Keratinocyte (primary cell): Measurements from ENCODE around the gene SHISA5. TPM values are rescaled to one million over a fixed set of nuclear protein-coding genes. Genes with fewer than 3 reads are reported as not detected.

Experiments used
- DNase-seq: peaks from one replicate; pipeline ENCODE4 v3.0.0-alpha.2; 2011; ENCODE audit warnings: low read depth, missing footprints, low spot score
- FAIRE-seq: peaks from 2 replicates; lab custom pipeline; 2011; peaks lifted over from hg19 to GRCh38; lab: Jason Lieb, UNC
- H2AFZ ChIP-seq: 2 replicates; pipeline ENCODE4 v1.6.0; 2012; ENCODE audit warnings: low read length, control low read depth, inconsistent platforms; ENCODE audit not compliant: control insufficient read depth
- H3K27ac ChIP-seq: 2 replicates; pipeline ENCODE4 v1.5.1; 2011; ENCODE audit warnings: low read length; ENCODE audit not compliant: control insufficient read depth, insufficient read depth
- H3K27me3 ChIP-seq: 3 replicates; pipeline ENCODE4 v1.6.0; 2011; ENCODE audit warnings: low read length; ENCODE audit not compliant: control insufficient read depth, insufficient read depth; ENCODE audit errors: extremely low read depth
- H3K36me3 ChIP-seq, 2 experiments: 2 replicates in 1 of 2; 3 replicates in 1 of 2; pipeline ENCODE4 v1.5.1; 2011; ENCODE audit warnings: low read length in 2 of 2, mild to moderate bottlenecking in 1 of 2; ENCODE audit not compliant: control insufficient read depth in 2 of 2, insufficient read depth in 2 of 2; ENCODE audit errors: extremely low read depth in 1 of 2
- H3K4me1 ChIP-seq: 3 replicates; pipeline ENCODE4 v1.5.1; 2011; ENCODE audit warnings: low read length; ENCODE audit not compliant: control insufficient read depth, insufficient read depth; ENCODE audit errors: extremely low read depth
- H3K4me2 ChIP-seq: 3 replicates; pipeline ENCODE4 v1.6.0; 2011; ENCODE audit warnings: low read depth, low read length; ENCODE audit not compliant: control insufficient read depth, insufficient read depth; ENCODE audit errors: extremely low read depth
- H3K4me3 ChIP-seq, 3 experiments: fragments of 200-600 bp in 1 of 3; sonication (generic) in 1 of 3; 2 replicates in 2 of 3; 3 replicates in 1 of 3; pipeline ENCODE4 v1.5.1; 2011 to 2016; ENCODE audit warnings: low read length in 3 of 3, mild to moderate bottlenecking in 3 of 3, control low read depth in 2 of 3, inconsistent platforms in 1 of 3, low read depth in 1 of 3, mixed read lengths in 1 of 3, mixed run types in 1 of 3, moderate library complexity in 1 of 3; ENCODE audit not compliant: control insufficient read depth in 2 of 3, insufficient read depth in 2 of 3; ENCODE audit errors: extremely low read depth in 1 of 3
- H3K79me2 ChIP-seq: 2 replicates; pipeline ENCODE4 v1.6.0; 2012; ENCODE audit warnings: low read length; ENCODE audit not compliant: control insufficient read depth, insufficient read depth
- H3K9ac ChIP-seq: 3 replicates; pipeline ENCODE4 v1.6.0; 2011; ENCODE audit warnings: low read length; ENCODE audit not compliant: control insufficient read depth, insufficient read depth; ENCODE audit errors: extremely low read depth
- H3K9me1 ChIP-seq: 3 replicates; pipeline ENCODE4 v1.6.0; 2011; ENCODE audit warnings: low read length; ENCODE audit not compliant: control insufficient read depth, insufficient read depth; ENCODE audit errors: extremely low read depth
- H3K9me3 ChIP-seq: 2 replicates; pipeline ENCODE4 v1.5.1; 2012; ENCODE audit warnings: low read depth, low read length; ENCODE audit not compliant: control insufficient read depth
- H4K20me1 ChIP-seq: 3 replicates; pipeline ENCODE4 v1.6.0; 2011; ENCODE audit warnings: low read length; ENCODE audit not compliant: control insufficient read depth, insufficient read depth; ENCODE audit errors: extremely low read depth
- EZH2 ChIP-seq: IDR thresholded peaks from one replicate; pipeline ENCODE4 v1.6.1; 2012; ENCODE audit warnings: inconsistent platforms, mild to moderate bottlenecking, low read length, moderate library complexity
- dilution Hi-C: fragments of 300-500 bp; cut with MboI; formaldehyde crosslinking; loops from one replicate; pipeline ENCODE4 v1.7.0; 2020; ENCODE audit warnings: low sequenced_read_pairs; ENCODE audit not compliant: extremely low pct_ligation_motif_present
- polyA plus RNA-seq, 5 experiments: library from polyadenylated mRNA; depleted of rRNA in 3 of 5; stranded (reverse) in 3 of 5; stranded (forward) in 1 of 5; unstranded in 1 of 5; fragments of >200 nt; gene quantifications; 1 replicate in 1 of 5; 2 replicates in 3 of 5; 3 replicates in 1 of 5; pipeline versions ENCODE4 v1.2.1 to v1.2.3, GENCODE V29; 2011 to 2012; ENCODE audit warnings: missing spikeins in 2 of 5, low read depth in 1 of 5, low replicate concordance in 1 of 5
- TF ChIP-seq, protein P1 (sequence below), 3 experiments: IDR thresholded peaks in 1 of 3; conservative IDR thresholded peaks in 1 of 3; optimal IDR thresholded peaks in 1 of 3; 2 replicates in 2 of 3; 3 replicates in 1 of 3; pipeline versions ENCODE3 to v1.5.1; 2011; ENCODE audit warnings: low read length in 3 of 3, mild to moderate bottlenecking in 3 of 3, moderate library complexity in 2 of 3, control low read depth in 1 of 3, inconsistent platforms in 1 of 3; ENCODE audit not compliant: insufficient read depth in 2 of 3; ENCODE audit errors: extremely low read depth in 1 of 3

SHISA5 gene
- polyA plus RNA-seq, 1 donor (not counting 4 experiments of a cell fraction or from before 2014, with no cell fraction given), result 94.4 TPM

- no peaks in the 10 kb centered on the region for H3K27me3 ChIP-seq
- dilution Hi-C loops, result loop anchor here (25.0 kb wide), 1 partner anchor 180 kb away; no protein-coding TSS in a partner anchor
- H3K36me3 ChIP-seq, result peaks cover 6 to 10% of the 10 kb centered on the region in 2 experiments
- DNase-seq (no peak), FAIRE-seq (no peak)
- H3K9ac ChIP-seq, result peak overlapping the region; percentile 92
- H3K9me1 ChIP-seq, result peaks cover 3% of the 10 kb centered on the region
- no peak overlapping the region for H2AFZ ChIP-seq
- no peaks in the 10 kb centered on the region for H3K9me3 ChIP-seq
- peak overlapping the region; percentile 33 for H3K27ac ChIP-seq
- TF ChIP-seq, protein P1, sequence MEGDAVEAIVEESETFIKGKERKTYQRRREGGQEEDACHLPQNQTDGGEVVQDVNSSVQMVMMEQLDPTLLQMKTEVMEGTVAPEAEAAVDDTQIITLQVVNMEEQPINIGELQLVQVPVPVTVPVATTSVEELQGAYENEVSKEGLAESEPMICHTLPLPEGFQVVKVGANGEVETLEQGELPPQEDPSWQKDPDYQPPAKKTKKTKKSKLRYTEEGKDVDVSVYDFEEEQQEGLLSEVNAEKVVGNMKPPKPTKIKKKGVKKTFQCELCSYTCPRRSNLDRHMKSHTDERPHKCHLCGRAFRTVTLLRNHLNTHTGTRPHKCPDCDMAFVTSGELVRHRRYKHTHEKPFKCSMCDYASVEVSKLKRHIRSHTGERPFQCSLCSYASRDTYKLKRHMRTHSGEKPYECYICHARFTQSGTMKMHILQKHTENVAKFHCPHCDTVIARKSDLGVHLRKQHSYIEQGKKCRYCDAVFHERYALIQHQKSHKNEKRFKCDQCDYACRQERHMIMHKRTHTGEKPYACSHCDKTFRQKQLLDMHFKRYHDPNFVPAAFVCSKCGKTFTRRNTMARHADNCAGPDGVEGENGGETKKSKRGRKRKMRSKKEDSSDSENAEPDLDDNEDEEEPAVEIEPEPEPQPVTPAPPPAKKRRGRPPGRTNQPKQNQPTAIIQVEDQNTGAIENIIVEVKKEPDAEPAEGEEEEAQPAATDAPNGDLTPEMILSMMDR (optimal IDR thresholded peaks at IDR 0.05 in 1 of 3, IDR thresholded peaks at IDR 0.05 in 1 of 3, conservative IDR thresholded peaks at IDR 0.05 in 1 of 3; ENCODE audit: extremely low read depth in 1 of 3, insufficient read depth in 2 of 3, low read length in 3 of 3), result no peak
- no peak for TF ChIP-seq EZH2
- H3K4me2 ChIP-seq, result peak overlapping the region; percentile 86
- H4K20me1 ChIP-seq, result peaks cover 4% of the 10 kb centered on the region
- peaks cover 44% of the 10 kb centered on the region for H3K79me2 ChIP-seq
- H3K4me1 ChIP-seq, result peaks cover 21% of the 10 kb centered on the region
- peak overlapping the region in 1 of 3 experiments; percentile 99 for H3K4me3 ChIP-seq
These were observed 62.0 kb downstream of the SHISA5 start for GRCh38 chr3:48441940-48442339.

- Histone ChIP-seq H3K27ac (peak overlapping the region; percentile 88), H3K4me1 (peaks cover 18% of the 10 kb centered on the region), H3K27me3 (no peaks in the 10 kb centered on the region), H3K4me2 (peak overlapping the region; percentile 86), H3K9ac (peak overlapping the region; percentile 92), H2AFZ (peak overlapping the region; percentile 10), H4K20me1 (peaks cover 4% of the 10 kb centered on the region), H3K36me3 (peaks cover 6 to 10% of the 10 kb centered on the region in 2 experiments), H3K79me2 (peaks cover 38% of the 10 kb centered on the region), H3K9me1 (peaks cover 3% of the 10 kb centered on the region), H3K9me3 (no peaks in the 10 kb centered on the region), H3K4me3 (peak overlapping the region; percentile 65 to 99 (median 98))
- no peak for TF ChIP-seq EZH2
- TF ChIP-seq, protein P1 (optimal IDR thresholded peaks at IDR 0.05 in 1 of 3, IDR thresholded peaks at IDR 0.05 in 1 of 3, conservative IDR thresholded peaks at IDR 0.05 in 1 of 3; ENCODE audit: extremely low read depth in 1 of 3, insufficient read depth in 2 of 3, low read length in 3 of 3), result no peak
- DNase-seq, result no peak
- FAIRE-seq, result peak; percentile 9
- dilution Hi-C loops, result loop anchor here (25.0 kb wide), 1 partner anchor 178 kb away; no protein-coding TSS in a partner anchor
These were observed 63.4 kb downstream of the SHISA5 start for GRCh38 chr3:48440590-48440958.
